NCI-H1436 (cell line): ENCODE measurements around the gene JMJD1C.

Source experiments
- DNase-seq: peaks from one replicate; lab custom pipeline; 2025; lab: John Stamatoyannopoulos, UW

JMJD1C gene

GRCh38 chr10:63210611-63211196, 255.1 kb downstream of the JMJD1C start:
- no peak for DNase-seq

GRCh38 chr10:63209705-63210104, 256.1 kb downstream of the JMJD1C start:
- DNase-seq = no peak

GRCh38 chr10:63208986-63209385, 256.8 kb downstream of the JMJD1C start:
- DNase-seq = no peak

GRCh38 chr10:63206997-63207811, 258.6 kb downstream of the JMJD1C start:
- no peak for DNase-seq

DNA sequence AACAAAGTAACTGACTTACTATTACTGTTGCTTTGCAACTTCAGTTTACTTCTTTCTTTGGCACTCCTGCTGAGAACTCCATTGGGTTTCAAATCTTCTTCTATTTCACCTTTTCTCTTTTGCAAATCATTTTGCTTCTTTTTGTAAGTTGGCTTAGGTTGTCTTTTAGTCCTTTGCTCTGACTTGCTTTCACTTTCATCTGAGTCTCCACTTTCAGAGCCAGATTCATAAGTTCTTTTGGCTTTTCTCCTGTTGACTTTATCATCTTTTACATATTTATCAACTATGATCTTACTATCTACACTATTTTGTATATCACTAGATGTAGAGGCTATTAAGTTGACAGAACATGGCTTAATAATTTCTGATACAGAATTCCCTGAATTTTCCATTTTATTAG, 259.2 kb downstream of the JMJD1C start:
- DNase-seq = no peak

DNA sequence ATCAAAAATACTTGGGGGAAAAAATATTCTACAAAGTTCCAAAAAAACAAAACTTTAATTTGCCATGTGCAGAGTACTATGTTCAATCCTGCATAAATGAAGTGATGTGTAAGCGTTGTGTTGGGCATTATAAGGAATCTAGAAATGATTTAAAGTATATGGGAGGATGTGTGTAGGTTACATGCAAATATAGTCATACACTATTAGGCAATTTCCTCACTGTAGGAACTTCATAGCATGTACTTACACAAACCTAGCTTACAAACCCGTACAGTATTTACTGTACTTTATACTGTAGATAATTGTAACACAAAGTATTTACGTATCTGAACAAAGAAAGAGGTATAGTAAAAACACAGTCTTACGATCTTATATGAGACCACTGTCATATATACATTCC, 260.4 kb downstream of the JMJD1C start:
- DNase-seq = no peak

- no peak for DNase-seq
Measured at GRCh38 chr10:63204667-63205391, 260.9 kb downstream of the JMJD1C start.

- DNase-seq = no peak
Measured at GRCh38 chr10:63201118-63201517, 264.7 kb downstream of the JMJD1C start.

DNA sequence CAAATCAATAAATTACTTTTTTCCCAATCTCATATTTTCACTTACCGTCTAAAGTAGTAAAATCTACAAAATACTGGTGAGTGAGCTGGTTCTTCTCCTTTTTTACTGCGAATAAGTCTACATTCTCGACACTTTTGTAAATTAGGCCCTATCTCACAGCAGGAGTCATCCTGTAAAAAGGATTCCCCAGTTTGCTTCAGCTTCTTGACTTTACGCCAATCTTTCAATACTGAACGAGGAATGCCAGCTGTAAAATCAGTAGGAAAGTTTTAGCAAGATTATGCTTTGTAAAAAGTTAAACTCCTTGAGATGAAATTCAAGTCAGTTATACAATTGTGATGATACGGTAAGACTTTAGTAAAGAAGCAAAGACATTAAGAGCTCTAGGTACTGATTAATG, 265.3 kb downstream of the JMJD1C start:
- DNase-seq = no peak

DNA sequence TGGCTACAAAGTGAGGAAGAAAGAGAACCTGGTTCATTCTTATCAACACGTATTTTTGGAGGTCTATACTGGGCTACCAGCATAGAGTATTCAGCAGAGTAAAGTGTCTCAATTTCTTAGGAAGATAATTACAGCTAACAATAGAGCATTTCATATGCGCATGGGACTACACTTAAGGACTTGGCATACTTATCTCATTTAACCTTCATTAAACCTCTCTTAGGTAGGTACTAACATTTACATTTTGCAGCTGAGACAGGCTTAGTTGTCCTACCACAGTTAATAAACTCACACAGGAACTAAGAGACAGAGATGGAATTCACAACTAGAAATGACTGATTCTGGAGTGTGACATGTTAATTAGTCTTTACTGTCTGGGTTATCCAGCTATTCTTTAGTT, 266.1 kb downstream of the JMJD1C start:
- DNase-seq = peak; percentile 1

- no peak for DNase-seq
Measured at GRCh38 chr10:63197344-63198092, 268.3 kb downstream of the JMJD1C start.

DNA sequence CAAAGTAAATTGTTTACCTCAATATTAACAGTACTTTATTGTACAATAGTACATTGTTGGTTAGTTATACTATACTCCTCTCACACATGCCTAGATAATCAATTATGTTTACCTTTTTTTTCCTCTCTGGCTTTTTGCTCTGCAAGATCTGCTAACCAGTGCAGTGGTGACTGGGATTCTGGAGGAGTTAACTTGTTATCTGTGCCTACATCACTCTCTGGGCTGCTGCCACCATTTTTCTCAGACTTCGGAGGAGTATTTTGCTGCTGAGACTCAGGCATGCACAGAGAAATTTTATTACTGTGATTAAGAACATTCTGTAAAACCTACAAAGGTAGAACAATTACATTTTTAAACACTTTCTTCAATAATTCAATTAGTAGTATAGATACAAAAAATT, 273.0 kb downstream of the JMJD1C start:
- DNase-seq = no peak

DNA sequence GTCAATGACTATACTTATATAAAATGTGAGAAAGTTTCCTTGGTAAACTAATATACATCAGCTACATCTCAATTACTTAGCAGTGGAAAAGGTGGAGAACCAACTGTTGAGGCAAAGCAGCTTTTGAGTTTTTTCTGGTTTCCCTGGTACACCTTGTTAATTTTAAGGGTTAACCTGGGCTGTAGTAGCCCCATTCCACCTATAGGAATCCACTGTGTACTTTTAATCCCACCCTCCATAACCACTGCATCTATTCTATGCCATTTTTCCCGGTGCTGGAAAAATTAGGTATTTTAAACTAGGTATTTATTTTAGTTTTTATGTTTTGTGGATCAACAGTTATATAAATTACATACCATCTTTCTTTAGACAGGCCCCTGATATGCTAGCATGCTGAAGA, 290.2 kb downstream of the JMJD1C start:
- DNase-seq = no peak

- DNase-seq = no peak
Measured at GRCh38 chr10:63173468-63174232, 292.1 kb downstream of the JMJD1C start.

GRCh38 chr10:63171926-63172325, 293.9 kb downstream of the JMJD1C start:
- DNase-seq = no peak

DNA sequence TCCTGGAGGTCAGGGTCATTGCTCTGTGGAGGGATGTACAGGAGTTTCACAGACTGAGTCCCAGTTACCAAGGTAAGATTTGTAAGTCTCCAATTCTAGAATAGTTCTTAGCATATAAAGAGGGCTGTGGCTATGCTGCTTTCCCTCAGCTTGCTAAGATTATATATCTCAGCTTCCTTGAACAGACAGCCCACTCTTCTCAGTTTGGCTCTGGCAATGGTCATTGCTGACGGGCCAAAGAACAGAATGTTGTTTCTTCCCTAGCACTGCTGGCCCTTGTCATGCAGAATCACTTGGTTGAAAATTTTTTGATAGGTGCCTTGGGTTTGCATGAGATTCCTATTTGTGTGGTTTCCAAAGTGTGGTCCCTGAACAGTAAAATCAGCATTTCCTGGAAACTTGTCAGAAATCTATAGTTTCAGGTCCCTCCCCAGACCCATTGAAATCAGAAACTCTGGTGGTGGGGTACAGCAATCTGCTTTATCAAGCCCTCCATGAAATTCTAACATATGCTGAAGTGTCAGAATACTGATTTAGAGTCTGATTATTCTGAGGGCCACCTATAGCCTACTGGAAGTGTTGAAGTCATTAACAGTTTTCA, 294.4 kb downstream of the JMJD1C start:
- DNase-seq = no peak

DNA sequence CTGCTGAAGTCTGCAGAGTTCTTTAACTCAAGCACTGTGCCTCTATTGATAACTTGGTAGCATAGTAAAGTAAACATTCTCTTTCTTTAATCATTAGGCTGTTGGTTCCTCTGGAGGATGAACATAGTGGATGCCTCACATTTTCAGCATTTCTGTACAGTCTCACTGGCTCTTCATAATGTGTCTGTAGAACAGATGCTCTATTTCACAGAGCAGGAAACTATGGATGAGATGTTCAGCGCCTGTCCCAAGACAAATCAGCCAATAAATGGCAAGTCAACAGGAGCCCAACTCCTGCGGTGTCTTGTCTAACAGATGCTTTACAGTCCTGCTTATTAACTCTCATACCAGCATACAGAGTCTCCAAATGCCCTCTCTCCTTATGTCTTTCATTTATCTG, 296.2 kb downstream of the JMJD1C start:
- DNase-seq = no peak

- DNase-seq = no peak
Measured at GRCh38 chr10:63168821-63169462, 296.8 kb downstream of the JMJD1C start.

- peak; percentile 53 for DNase-seq
Measured at GRCh38 chr10:63166742-63167258, 299.0 kb downstream of the JMJD1C start.

GRCh38 chr10:63165249-63165648, 300.5 kb downstream of the JMJD1C start:
- no peak for DNase-seq
